Measurements from ENCODE around the gene MAML3. TPM values are rescaled to one million over a fixed set of nuclear protein-coding genes. Genes with fewer than 3 reads are reported as not detected.
A peak's percentile ranks its signal among the peaks of the same experiment; 100 is the strongest.

Gene MAML3
- total and polyA plus RNA-seq, 2 of the 13 experiments (the other 11 are each of a cell fraction or from before 2014, with no cell fraction given) = 0.05 to 0.13 TPM

DNA sequence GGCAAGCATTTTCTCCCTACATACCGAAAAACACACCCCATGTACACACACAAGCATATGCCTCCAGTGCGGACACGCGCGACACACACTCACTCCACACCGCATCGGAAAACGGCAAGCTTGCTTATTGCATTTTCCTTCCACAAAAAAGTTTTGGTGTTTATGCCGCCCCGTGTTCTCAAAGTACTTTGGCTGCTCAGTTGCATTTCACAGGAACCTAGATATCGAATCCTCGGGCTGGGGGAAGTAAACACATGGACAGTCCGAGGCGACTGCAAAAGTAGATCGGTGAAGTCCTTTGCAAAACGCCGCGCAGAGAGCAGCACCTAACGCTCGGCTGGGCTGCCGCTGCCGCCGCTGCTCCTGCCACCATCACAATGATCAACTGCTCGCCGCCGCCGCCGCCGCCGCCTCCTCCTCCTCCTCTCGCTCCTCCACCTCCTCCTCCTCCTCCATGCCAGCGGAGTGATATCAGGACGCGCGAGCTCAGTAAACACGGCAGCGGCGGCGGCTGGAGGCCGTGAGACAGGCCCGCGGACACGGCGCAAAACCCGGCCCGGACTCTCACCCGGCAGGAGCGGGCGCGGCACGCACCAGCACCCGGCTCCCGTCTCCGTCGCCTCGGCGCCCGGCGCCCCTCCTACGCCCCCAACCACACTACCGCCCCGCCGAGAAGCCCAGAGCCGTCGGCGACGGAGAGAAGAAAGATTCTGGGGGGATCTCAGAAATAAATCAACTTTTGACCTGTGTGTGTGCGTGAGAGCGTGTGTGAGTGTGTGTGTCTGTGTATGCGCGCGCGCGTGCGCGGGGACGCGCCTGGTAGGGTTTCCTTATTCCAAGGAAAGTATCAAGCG, at the start of gene MAML3 (continued):
- TF ChIP-seq FUBP1 (CRISPR knock-in tag; IDR thresholded peaks at IDR 0.05; ENCODE audit: borderline replicate concordance) = no peak
- TF ChIP-seq JUN (CRISPR knock-in tag; IDR thresholded peaks at IDR 0.05) = no peak
- no peak for TF ChIP-seq FOXP1 (IDR thresholded peaks at IDR 0.05)
- peak; percentile 72 for TF ChIP-seq FOXP1 (CRISPR knock-in tag; IDR thresholded peaks at IDR 0.05)
- TF ChIP-seq ZNF784 (CRISPR knock-in tag; IDR thresholded peaks at IDR 0.05; ENCODE audit: borderline replicate concordance) = peak; percentile 72; the same call in 1 of the 2 replicates
- TF ChIP-seq, protein P1, sequence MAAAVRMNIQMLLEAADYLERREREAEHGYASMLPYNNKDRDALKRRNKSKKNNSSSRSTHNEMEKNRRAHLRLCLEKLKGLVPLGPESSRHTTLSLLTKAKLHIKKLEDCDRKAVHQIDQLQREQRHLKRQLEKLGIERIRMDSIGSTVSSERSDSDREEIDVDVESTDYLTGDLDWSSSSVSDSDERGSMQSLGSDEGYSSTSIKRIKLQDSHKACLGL (CRISPR knock-in tag; IDR thresholded peaks at IDR 0.05) = no peak
- TF ChIP-seq ZNF883 (CRISPR knock-in tag; IDR thresholded peaks at IDR 0.05; ENCODE audit: not compliant biosample characterization) = peak; percentile 88
- TF ChIP-seq SP1 (IDR thresholded peaks at IDR 0.05) = no peak
- TF ChIP-seq SP1 (CRISPR knock-in tag; IDR thresholded peaks at IDR 0.05) = peak; percentile 54; the same call in 1 of the 2 replicates
- TF ChIP-seq ARNT2 (CRISPR knock-in tag; IDR thresholded peaks at IDR 0.05; ENCODE audit: low read depth) = peak; percentile 77
- no peak; the same call in 1 of the 2 replicates for TF ChIP-seq KDM5A (IDR thresholded peaks at IDR 0.05; ENCODE audit: borderline replicate concordance, low read length)
- TF ChIP-seq, protein P2, sequence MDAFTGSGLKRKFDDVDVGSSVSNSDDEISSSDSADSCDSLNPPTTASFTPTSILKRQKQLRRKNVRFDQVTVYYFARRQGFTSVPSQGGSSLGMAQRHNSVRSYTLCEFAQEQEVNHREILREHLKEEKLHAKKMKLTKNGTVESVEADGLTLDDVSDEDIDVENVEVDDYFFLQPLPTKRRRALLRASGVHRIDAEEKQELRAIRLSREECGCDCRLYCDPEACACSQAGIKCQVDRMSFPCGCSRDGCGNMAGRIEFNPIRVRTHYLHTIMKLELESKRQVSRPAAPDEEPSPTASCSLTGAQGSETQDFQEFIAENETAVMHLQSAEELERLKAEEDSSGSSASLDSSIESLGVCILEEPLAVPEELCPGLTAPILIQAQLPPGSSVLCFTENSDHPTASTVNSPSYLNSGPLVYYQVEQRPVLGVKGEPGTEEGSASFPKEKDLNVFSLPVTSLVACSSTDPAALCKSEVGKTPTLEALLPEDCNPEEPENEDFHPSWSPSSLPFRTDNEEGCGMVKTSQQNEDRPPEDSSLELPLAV (CRISPR knock-in tag; conservative IDR thresholded peaks at IDR 0.05; ENCODE audit: low read depth) = no peak
- TF ChIP-seq GABPB1 (CRISPR knock-in tag; IDR thresholded peaks at IDR 0.05) = peak; percentile 85
- TF ChIP-seq, protein P3, sequence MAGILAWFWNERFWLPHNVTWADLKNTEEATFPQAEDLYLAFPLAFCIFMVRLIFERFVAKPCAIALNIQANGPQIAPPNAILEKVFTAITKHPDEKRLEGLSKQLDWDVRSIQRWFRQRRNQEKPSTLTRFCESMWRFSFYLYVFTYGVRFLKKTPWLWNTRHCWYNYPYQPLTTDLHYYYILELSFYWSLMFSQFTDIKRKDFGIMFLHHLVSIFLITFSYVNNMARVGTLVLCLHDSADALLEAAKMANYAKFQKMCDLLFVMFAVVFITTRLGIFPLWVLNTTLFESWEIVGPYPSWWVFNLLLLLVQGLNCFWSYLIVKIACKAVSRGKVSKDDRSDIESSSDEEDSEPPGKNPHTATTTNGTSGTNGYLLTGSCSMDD (CRISPR knock-in tag; IDR thresholded peaks at IDR 0.05) = no peak
- TF ChIP-seq ZNF343 (CRISPR knock-in tag; IDR thresholded peaks at IDR 0.05) = no peak
- TF ChIP-seq PRDM15 (CRISPR knock-in tag; IDR thresholded peaks at IDR 0.05) = peak; percentile 100

Measured in HepG2 (cell line).